ENCODE measurements around the gene TMEM132D.

Gene TMEM132D

GRCh38 chr12:129660946-129661345 lies 242.9 kb downstream of the TMEM132D start:
- DNase-seq (ENCODE audit: low read depth), result no peak
- H3K4me3 ChIP-seq (ENCODE audit: low read length), result no peak overlapping the region
- no peak for TF ChIP-seq CTCF (IDR thresholded peaks at IDR 0.05; ENCODE audit: insufficient read depth, low read depth, low read length, missing control alignments)

GRCh38 chr12:129659961-129660622 lies 243.7 kb downstream of the TMEM132D start:
- DNase-seq (ENCODE audit: low read depth), result no peak
- H3K4me3 ChIP-seq (ENCODE audit: low read length), result no peak overlapping the region
- no peak for TF ChIP-seq CTCF (IDR thresholded peaks at IDR 0.05; ENCODE audit: insufficient read depth, low read depth, low read length, missing control alignments)

GRCh38 chr12:129657179-129657578 lies 246.6 kb downstream of the TMEM132D start:
- no peak for TF ChIP-seq CTCF (IDR thresholded peaks at IDR 0.05; ENCODE audit: insufficient read depth, low read depth, low read length, missing control alignments)
- no peak overlapping the region for H3K4me3 ChIP-seq (ENCODE audit: low read length)
- no peak for DNase-seq (ENCODE audit: low read depth)

GRCh38 chr12:129651951-129652350 lies 251.9 kb downstream of the TMEM132D start:
- H3K4me3 ChIP-seq (ENCODE audit: low read length), result no peak overlapping the region
- no peak for DNase-seq (ENCODE audit: low read depth)

GRCh38 chr12:129641926-129642325 lies 261.9 kb downstream of the TMEM132D start:
- DNase-seq (ENCODE audit: low read depth), result no peak
- no peak for TF ChIP-seq CTCF (IDR thresholded peaks at IDR 0.05; ENCODE audit: insufficient read depth, low read depth, low read length, missing control alignments)
- H3K4me3 ChIP-seq (ENCODE audit: low read length), result no peak overlapping the region

More at GRCh38 chr12:129651951-129652350, 251.9 kb downstream of the TMEM132D start:
- TF ChIP-seq CTCF (IDR thresholded peaks at IDR 0.05; ENCODE audit: insufficient read depth, low read depth, low read length, missing control alignments), result no peak

- no peak for DNase-seq (ENCODE audit: low read depth)
- no peak for TF ChIP-seq CTCF (IDR thresholded peaks at IDR 0.05; ENCODE audit: insufficient read depth, low read depth, low read length, missing control alignments)
- H3K4me3 ChIP-seq (ENCODE audit: low read length), result no peak overlapping the region
Measured at GRCh38 chr12:129635021-129635685, 268.7 kb downstream of the TMEM132D start.

Data from epithelial cell of esophagus (primary cell).